Uterus (tissue), 4 donors: ENCODE results near the gene TANC1. TPM values are rescaled to one million over a fixed set of nuclear protein-coding genes. Genes with fewer than 3 reads are reported as not detected.

ENCODE experiments used
- DNase-seq, 2 donors: peaks; one replicate each; pipeline ENCODE4 v3.0.0-alpha.2; 2019 to 2020
- H3K27ac ChIP-seq, 2 donors: fragments of 200-600 bp; sonication (generic); 1 replicate in 1 of 2; 2 replicates in 1 of 2; pipeline ENCODE4 v1.5.1; 2016 to 2018
- H3K27me3 ChIP-seq, 2 donors: fragments of 200-600 bp; sonication (generic); one replicate each; pipeline ENCODE4 v1.5.1; 2018 to 2019; ENCODE audit warnings: control low read depth in 1 of 2
- H3K36me3 ChIP-seq, 2 donors: fragments of 200-600 bp; sonication (generic); one replicate each; pipeline ENCODE4 v1.5.1; 2019; ENCODE audit warnings: control low read depth in 1 of 2
- H3K4me1 ChIP-seq, 2 donors: fragments of 200-600 bp; sonication (generic); one replicate each; pipeline ENCODE4 v1.5.1; 2018 to 2019; ENCODE audit warnings: control low read depth in 1 of 2
- H3K4me3 ChIP-seq, 2 donors: fragments of 200-600 bp; sonication (generic); 1 replicate in 1 of 2; 2 replicates in 1 of 2; pipeline ENCODE4 v1.5.1; 2018 to 2019; ENCODE audit warnings: mild to moderate bottlenecking in 1 of 2
- H3K9me3 ChIP-seq, 2 donors: fragments of 200-600 bp; sonication (generic); one replicate each; pipeline ENCODE4 v1.5.1; 2019; ENCODE audit warnings: control low read depth in 1 of 2
- POLR2A ChIP-seq, 2 donors: fragments of 450-650 bp; IDR thresholded peaks; one replicate each; pipeline ENCODE4 v1.6.1; 2016; ENCODE audit warnings: antibody characterized with exemption in 2 of 2, mild to moderate bottlenecking in 1 of 2, moderate library complexity in 1 of 2
- intact Hi-C: fragments of 100-400 bp; cut with DNase I; formaldehyde crosslinking; loops from one replicate; pipeline ENCODE4 v1.15.1; 2023; ENCODE audit warnings: low total_unique reads
- total RNA-seq, 4 donors: library from RNA; depleted of rRNA in 3 of 4; stranded (reverse); fragments of >200 nt in 3 of 4; gene quantifications; one replicate each; pipeline versions ENCODE4 v1.1.0 to v1.2.4, GENCODE V29; 2014 to 2023
- TF ChIP-seq, protein P1 (sequence below), 4 experiments: fragments of 200-600 bp in 2 of 4; fragments of 450-650 bp in 2 of 4; sonication (generic) in 2 of 4; IDR thresholded peaks; one replicate each; pipeline ENCODE4 v1.5.1; 2016 to 2019; ENCODE audit warnings: antibody characterized with exemption in 4 of 4, mild to moderate bottlenecking in 2 of 4, moderate library complexity in 1 of 4
- donor health status: DM: yes; HTN: yes; CAD: no.

Gene TANC1
- total RNA-seq, 4 donors from 2014 or later, result 34.7 to 92.7 (median 67.4) TPM

DNA sequence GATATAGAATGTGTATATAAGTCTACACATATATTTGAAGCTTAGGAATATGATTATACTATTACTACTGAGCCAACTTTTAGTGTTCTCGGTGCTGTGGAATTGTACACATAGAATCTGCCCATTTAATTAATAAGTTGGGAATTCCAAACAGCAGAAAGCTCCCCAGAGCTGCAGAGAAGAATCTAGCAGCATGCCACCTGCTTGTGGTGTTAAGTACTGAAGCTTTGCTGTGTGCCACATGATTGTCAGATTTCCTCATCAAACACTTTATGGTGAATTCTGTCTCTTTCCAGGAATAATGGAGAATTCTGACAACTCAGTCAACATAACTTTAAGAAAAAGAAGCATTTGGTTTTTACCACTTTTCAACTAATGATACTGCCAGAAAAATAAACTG lies 200.3 kb downstream of the TANC1 start:
- no peak for DNase-seq
- H3K27me3 ChIP-seq, result no peaks in the 10 kb centered on the region
- H3K36me3 ChIP-seq, result no peaks in the 10 kb centered on the region
- intact Hi-C loops, result no loop called here
- H3K9me3 ChIP-seq, result no peaks in the 10 kb centered on the region
- no peak overlapping the region for H3K4me3 ChIP-seq
- H3K4me1 ChIP-seq, result no peaks in the 10 kb centered on the region
- no peak overlapping the region for H3K27ac ChIP-seq
- TF ChIP-seq, protein P1, sequence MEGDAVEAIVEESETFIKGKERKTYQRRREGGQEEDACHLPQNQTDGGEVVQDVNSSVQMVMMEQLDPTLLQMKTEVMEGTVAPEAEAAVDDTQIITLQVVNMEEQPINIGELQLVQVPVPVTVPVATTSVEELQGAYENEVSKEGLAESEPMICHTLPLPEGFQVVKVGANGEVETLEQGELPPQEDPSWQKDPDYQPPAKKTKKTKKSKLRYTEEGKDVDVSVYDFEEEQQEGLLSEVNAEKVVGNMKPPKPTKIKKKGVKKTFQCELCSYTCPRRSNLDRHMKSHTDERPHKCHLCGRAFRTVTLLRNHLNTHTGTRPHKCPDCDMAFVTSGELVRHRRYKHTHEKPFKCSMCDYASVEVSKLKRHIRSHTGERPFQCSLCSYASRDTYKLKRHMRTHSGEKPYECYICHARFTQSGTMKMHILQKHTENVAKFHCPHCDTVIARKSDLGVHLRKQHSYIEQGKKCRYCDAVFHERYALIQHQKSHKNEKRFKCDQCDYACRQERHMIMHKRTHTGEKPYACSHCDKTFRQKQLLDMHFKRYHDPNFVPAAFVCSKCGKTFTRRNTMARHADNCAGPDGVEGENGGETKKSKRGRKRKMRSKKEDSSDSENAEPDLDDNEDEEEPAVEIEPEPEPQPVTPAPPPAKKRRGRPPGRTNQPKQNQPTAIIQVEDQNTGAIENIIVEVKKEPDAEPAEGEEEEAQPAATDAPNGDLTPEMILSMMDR (IDR thresholded peaks at IDR 0.05), result no peak
- no peak for TF ChIP-seq POLR2A (IDR thresholded peaks at IDR 0.05)

DNA sequence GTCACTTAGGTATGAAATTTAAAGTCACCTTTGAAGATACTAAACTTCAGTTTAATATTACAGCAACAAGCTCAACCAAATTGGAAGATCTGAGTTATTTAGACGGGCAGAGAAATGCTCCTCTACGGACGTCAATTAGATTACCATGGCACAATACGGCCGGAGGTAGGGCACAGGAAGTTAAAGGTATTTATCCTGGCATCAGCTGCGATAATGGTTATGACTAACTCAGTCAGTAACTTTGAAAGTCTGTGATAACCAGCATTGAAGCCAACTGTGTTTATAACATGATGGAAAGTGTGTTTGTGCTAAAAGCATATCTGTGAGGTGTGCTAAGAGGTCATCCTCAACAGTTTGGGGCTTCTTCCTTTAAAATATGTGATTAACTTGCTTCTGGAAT lies 200.7 kb downstream of the TANC1 start:
- intact Hi-C loops, result no loop called here
- no peak for DNase-seq
- no peaks in the 10 kb centered on the region for H3K9me3 ChIP-seq
- no peaks in the 10 kb centered on the region for H3K27me3 ChIP-seq
- no peak for TF ChIP-seq POLR2A (IDR thresholded peaks at IDR 0.05)
- TF ChIP-seq, protein P1 (IDR thresholded peaks at IDR 0.05), result no peak
- H3K4me1 ChIP-seq, result no peaks in the 10 kb centered on the region
- H3K36me3 ChIP-seq, result no peaks in the 10 kb centered on the region
- H3K27ac ChIP-seq, result no peak overlapping the region
- H3K4me3 ChIP-seq, result no peak overlapping the region

DNA sequence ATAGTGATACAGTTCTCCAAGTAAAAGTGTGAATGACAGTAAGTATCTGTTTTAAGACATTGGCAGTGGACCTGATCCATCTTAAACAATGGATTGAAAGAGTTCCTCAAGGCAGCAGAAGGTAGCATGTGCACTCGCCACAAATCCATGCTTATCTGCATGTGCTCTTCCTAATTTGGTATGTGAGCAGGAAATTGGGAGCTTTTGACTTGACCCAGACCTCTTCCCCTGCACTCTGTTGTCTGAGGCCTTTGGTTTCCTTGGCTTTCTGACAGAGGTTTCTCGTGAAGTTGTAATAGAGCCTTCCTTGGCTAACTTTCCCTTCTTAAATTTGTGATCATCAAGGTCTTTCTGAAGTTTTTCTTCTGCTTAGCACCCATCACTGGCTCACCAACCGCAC lies 204.0 kb downstream of the TANC1 start:
- TF ChIP-seq, protein P1 (IDR thresholded peaks at IDR 0.05), result no peak
- no peak for TF ChIP-seq POLR2A (IDR thresholded peaks at IDR 0.05)
- Histone ChIP-seq H3K9me3 (no peaks in the 10 kb centered on the region), H3K27ac (no peak overlapping the region), H3K36me3 (no peaks in the 10 kb centered on the region), H3K4me3 (no peak overlapping the region), H3K4me1 (no peaks in the 10 kb centered on the region), H3K27me3 (no peaks in the 10 kb centered on the region)
- no peak for DNase-seq
- intact Hi-C loops, result no loop called here

DNA sequence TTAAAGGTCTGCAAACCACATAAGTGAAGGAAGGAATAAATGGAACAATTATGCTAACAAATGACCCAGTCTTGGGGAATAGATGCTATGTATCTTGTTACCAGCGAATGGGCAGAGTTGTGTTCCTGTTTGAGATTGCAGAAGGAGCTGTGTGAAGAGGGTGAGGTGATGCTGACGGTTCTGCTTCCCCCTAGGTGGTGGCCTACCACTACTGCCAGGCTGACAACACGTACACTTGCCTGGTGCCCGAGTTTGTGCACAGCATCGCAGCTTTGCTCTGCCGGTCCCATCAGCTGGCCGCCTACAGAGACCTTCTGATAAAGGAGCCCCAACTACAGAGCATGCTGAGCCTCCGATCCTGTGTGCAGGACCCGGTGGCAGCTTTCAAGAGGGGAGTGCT lies 206.3 kb downstream of the TANC1 start:
- H3K4me3 ChIP-seq, result no peak overlapping the region
- TF ChIP-seq, protein P1 (IDR thresholded peaks at IDR 0.05), result no peak
- no peak for TF ChIP-seq POLR2A (IDR thresholded peaks at IDR 0.05)
- H3K27ac ChIP-seq, result no peak overlapping the region
- DNase-seq, result no peak
- H3K9me3 ChIP-seq, result no peaks in the 10 kb centered on the region
- H3K27me3 ChIP-seq, result no peaks in the 10 kb centered on the region
- H3K36me3 ChIP-seq, result no peaks in the 10 kb centered on the region
- intact Hi-C loops, result no loop called here
- H3K4me1 ChIP-seq, result no peaks in the 10 kb centered on the region

DNA sequence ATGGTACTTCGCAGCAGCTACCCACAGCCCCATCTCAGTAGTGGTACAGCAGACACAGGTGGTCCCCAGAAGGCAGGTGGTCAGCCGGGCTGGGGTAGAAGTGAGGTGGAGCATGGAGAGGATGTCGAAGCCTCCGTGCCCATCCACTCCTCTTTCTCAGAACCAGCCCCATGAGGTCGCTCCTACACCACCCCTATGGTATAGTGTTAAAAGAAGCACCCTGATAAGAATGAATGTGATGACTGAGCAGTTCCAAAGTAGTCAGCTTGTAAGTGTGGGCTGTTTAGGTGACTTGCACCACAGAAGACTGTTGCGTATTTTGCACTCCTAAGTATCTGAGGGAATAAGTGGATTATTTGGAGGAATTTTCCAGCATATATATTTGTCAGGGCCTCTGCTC lies 206.7 kb downstream of the TANC1 start:
- intact Hi-C loops, result no loop called here
- Histone ChIP-seq H3K9me3 (no peaks in the 10 kb centered on the region), H3K36me3 (no peaks in the 10 kb centered on the region), H3K4me1 (no peaks in the 10 kb centered on the region), H3K27me3 (no peaks in the 10 kb centered on the region), H3K27ac (no peak overlapping the region), H3K4me3 (no peak overlapping the region)
- TF ChIP-seq, protein P1 (IDR thresholded peaks at IDR 0.05), result no peak
- TF ChIP-seq POLR2A (IDR thresholded peaks at IDR 0.05), result no peak
- DNase-seq, result no peak
